ENCODE measurements around the gene KCNQ5.

The KCNQ5 gene

DNA sequence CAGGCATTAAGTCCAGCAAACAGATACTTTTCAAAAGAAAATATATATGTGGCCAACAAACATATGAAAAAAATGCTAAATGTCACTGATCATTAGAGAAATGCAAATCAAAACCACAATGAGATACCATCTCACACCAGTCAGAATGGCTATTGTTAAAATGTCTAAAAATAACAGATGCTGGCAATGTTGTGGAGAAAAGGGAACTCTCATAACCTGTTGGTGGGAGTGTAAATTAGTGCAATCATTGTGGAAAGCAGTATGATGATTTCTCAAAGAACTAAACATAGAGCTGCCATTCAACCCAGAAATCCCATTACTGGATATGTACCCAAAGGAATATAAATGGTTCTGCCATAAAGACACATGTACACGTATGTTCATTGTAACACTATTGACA, 20.6 kb downstream of the KCNQ5 start:
- no peak for DNase-seq

GRCh38 chr6:72643214-72643613, 21.4 kb downstream of the KCNQ5 start:
- DNase-seq = no peak

GRCh38 chr6:72646604-72647485, 25.0 kb downstream of the KCNQ5 start:
- DNase-seq = no peak

DNA sequence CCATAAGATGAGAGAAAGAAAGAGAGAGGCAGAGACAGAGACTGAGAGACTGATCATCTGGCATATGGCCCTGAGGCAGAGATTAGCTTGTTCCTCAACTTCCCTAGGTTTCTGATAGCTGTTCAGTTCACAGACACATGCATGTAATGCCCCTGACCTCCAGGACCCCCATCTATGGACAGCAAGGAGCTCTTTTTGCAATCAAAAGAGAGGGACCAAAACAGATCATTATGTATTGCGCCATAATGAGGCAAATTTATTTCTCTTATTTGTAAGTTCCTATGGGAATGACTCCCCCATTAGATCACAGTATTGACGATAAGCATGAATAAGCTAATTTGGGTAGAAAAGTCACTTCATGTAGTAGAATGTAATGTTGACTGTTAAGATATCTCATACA, 25.6 kb downstream of the KCNQ5 start:
- DNase-seq = no peak

DNA sequence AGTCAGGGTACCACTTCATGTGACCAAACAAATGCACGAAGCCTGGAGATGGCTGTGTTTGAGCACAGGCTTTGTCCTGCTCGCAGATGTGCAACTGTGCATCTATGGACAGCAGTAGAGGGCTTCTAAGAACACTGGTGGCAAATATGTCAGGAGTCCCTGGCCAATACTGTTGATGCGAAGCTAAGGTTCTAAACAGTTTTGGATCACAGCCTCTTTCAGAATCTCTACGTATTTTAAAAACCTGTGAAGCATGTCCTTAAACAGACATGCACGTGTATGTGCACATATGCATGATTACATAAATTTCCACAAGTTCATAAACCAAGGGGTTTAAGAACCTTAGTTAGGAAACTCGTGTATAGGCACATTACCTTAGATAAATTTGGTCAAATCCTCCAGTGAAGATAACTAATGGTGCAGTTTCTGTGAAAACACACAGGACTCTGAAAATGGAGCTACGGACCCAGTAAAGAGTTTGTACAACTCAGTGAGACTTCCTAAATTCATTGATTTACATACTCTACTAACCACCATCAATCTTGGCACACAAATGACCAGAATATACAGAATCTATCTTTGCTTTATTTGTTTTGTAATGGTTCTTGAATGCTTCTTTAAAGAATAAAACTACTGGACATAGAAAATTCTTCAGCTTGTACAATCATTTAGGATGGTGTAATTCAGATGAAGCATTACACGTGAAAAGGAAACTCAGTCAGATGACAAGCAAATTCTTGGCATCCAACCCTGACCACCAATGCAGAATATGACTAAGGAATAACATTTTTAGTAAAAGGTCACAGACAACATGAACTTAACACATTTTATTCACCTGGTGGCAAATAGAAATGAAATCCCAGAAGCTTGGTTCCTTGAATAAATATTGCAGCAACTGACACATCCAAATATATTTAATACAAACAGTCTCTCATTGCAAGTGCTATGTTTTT, 27.4 kb downstream of the KCNQ5 start:
- DNase-seq = no peak

GRCh38 chr6:72650081-72650745, 28.3 kb downstream of the KCNQ5 start:
- no peak for DNase-seq

GRCh38 chr6:72651174-72651573, 29.3 kb downstream of the KCNQ5 start:
- no peak for DNase-seq

- DNase-seq = no peak
Observed at GRCh38 chr6:72651967-72652956, 30.4 kb downstream of the KCNQ5 start.

DNA sequence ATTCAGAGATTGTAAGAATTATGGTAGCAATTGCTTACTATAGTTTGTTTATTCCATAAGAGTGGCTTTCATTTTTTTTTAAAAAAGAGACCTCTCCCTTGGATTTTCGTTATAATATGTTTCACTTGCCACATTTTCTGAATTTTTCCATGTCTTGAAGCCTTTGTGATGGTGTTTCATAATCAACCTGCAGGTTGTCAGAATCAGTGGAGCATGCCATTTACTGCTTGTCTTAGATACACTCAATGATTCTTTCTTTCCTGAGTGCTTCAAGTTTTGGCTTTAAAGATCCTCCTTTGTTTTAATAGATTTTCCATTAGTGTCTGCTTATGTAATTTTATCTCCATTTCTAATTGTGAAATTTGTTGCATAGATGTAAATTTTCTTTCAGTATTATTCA, 31.2 kb downstream of the KCNQ5 start:
- DNase-seq = no peak

GRCh38 chr6:72654071-72654621, 32.3 kb downstream of the KCNQ5 start:
- no peak for DNase-seq

DNA sequence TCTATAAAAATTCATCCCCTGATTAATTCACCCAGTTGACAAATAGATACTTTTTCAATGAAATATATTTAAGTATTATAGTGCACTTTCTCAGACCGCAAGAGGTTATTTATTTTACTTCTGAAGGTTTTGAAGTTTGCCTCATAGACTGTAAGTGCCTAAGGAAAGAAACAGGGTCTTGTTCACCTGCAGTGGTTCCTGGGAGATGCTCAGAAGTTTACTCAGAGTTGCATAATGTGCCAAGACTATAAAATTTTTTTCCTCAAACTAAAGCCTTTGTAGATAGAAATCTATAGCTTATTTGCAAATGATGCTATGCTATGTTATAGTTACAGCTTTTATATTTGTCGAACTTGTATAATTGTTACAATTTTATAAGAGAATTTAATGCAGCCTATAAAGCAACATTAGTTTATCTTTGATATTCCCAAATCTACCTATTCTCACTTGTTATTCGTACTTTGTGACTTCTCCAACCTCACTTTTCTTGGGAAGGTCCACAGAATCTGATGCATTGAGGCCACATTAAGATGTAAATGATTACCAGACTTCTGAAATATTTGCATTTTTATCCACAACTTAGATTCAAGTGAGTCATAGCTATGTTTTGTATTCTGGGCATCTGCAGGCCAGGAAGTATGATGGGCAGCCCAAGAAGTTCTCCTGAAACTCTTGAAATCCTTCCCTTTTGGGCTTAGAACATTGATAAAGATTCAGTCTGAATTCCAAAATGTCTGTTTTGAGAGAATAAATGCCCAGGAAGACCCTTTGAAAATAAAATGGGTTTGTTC, 35.7 kb downstream of the KCNQ5 start:
- no peak for DNase-seq

DNA sequence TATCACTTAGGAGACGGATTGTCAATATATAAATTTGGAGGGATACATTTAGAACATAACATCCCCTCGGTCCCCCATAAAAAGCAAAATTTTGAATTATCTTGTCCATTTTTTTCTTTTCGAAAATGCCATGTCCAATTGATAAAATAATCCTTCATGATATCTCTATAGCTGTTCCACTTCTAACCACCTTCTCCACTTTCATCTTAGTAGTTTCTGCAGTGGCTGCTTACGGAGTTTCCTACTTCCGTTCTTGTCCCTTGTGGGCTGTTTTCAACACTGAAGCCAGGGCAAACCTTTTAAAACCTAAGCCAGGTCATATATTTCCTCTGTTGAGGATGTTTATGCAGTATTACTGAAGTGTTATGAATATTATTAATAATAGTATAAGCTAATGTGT, 37.9 kb downstream of the KCNQ5 start:
- DNase-seq = no peak

DNA sequence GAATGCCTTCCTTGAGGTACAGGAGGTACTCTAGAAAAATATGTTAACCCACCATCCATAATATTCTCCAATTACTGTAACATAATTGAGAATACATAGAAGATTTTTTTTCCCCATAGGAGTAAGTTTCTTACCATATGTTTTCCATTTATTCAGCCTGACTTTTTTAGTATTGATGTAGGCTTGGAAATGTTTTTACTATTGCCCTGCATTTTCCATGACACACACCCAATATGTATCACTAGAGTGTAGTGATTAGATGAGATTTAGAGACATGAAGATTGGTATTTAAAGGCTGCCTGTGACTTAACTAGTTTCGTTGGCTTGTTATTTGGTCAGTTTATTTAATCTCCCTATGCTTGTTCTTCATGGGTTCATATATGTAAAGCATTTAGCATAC, 39.5 kb downstream of the KCNQ5 start:
- no peak for DNase-seq

DNA sequence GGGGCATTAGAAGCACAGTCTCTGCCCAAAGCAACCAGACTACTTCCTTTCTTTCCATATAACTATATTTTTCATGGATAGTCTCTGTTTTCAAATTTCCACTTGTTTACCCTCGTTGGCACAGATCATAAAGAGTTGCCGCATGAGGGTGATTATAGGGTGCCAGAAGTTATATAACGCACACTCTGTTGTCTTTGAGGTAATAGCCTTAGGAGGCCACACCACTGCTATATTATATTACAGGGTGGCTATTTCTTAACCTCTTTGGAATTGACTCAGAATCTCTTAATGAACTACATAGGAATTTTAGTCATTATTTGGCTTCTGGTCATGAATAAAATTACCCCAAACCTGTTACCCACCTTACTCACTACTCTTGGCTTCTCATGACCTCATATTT, 43.7 kb downstream of the KCNQ5 start:
- no peak for DNase-seq

- no peak for DNase-seq
Observed at GRCh38 chr6:72669324-72669723, 47.5 kb downstream of the KCNQ5 start.

- DNase-seq = no peak
Observed at GRCh38 chr6:72672906-72673305, 51.0 kb downstream of the KCNQ5 start.

DNA sequence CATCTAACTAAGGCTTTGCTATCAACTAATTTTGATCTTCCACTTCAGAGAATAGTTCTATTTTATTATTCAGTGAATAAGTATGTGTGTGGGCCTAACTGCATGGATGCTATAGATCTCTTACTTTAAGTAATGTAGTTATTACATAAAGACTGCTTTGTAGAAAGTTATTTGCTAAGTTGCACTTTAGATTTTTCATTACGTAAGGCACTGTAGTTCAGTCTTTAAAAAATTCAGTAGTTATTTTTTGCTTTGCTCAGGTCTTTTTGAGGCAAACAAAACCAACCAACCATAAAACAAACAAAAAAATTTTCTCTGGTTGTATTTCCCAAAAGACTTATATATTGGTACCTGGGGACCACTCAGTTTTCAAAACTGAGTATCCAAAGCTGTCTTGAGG, 53.0 kb downstream of the KCNQ5 start:
- DNase-seq = no peak

GRCh38 chr6:72675396-72675795, 53.5 kb downstream of the KCNQ5 start:
- no peak for DNase-seq

DNA sequence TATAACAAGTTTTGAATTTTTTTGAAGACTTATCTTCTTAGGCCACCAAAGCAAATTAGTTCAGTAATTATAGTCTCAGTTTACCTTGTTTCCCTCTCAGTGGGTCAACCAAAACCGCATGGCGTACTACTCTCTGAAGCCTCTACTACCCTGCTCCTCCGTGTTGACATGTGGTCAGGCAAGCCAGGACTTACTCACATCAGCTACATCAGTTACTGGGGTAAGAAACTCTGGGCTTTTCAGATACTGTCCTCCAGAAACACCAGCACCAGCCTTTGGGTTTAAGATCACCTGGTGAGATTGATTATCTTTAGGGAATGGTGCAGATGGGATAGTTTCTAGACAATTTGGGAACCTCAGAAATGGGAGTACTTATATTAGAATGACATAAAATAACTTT, 55.1 kb downstream of the KCNQ5 start:
- no peak for DNase-seq

GRCh38 chr6:72677740-72678139, 55.9 kb downstream of the KCNQ5 start:
- DNase-seq = no peak

GRCh38 chr6:72683797-72684196, 61.9 kb downstream of the KCNQ5 start:
- no peak for DNase-seq
